Glutamatergic neuron (in vitro differentiated cells): ENCODE measurements around the gene DAPK1. TPM values are rescaled to one million over a fixed set of nuclear protein-coding genes. Genes with fewer than 3 reads are reported as not detected.
A peak's percentile ranks its signal among the peaks of the same experiment; 100 is the strongest.

Source experiments
- DNase-seq: peaks from one replicate; pipeline ENCODE4 v3.0.0; 2022
- H3K27ac Mint-ChIP-seq: one replicate; pipeline ENCODE4 v1.8.0; 2020; ENCODE audit warnings: mild to moderate bottlenecking, mixed read lengths, inconsistent platforms; ENCODE audit not compliant: unreplicated experiment
- H3K27me3 Mint-ChIP-seq: one replicate; pipeline ENCODE4 v1.8.0; 2020; ENCODE audit warnings: mild to moderate bottlenecking, moderate library complexity, mixed read lengths, inconsistent platforms; ENCODE audit not compliant: unreplicated experiment
- H3K36me3 Mint-ChIP-seq: one replicate; pipeline ENCODE4 v1.8.0; 2020; ENCODE audit warnings: mild to moderate bottlenecking, mixed read lengths, inconsistent platforms; ENCODE audit not compliant: unreplicated experiment
- H3K4me1 Mint-ChIP-seq: one replicate; pipeline ENCODE4 v1.8.0; 2020; ENCODE audit warnings: mild to moderate bottlenecking, low read depth, mixed read lengths, inconsistent platforms; ENCODE audit not compliant: unreplicated experiment
- H3K4me3 Mint-ChIP-seq: one replicate; pipeline ENCODE4 v1.8.0; 2020; ENCODE audit warnings: mild to moderate bottlenecking, mixed read lengths, inconsistent platforms; ENCODE audit not compliant: unreplicated experiment
- H3K9me3 Mint-ChIP-seq: one replicate; pipeline ENCODE4 v1.8.0; 2020; ENCODE audit warnings: mild to moderate bottlenecking, moderate library complexity, mixed read lengths, inconsistent platforms; ENCODE audit not compliant: unreplicated experiment
- CTCF ChIP-seq: fragments of 200-600 bp; sonication (generic); IDR thresholded peaks from one replicate; pipeline ENCODE4 v1.5.0; 2021; ENCODE audit not compliant: partially characterized antibody, unreplicated experiment
- total RNA-seq: library from RNA; stranded (reverse); fragmentation: NEBNext Ultra II Directional; extraction: Animal tissue kit (Norgen Biotek cat#: 25700); gene quantifications from one replicate; pipeline ENCODE4 v1.2.1, GENCODE V29; 2021; ENCODE audit not compliant: unreplicated experiment

The DAPK1 gene
- total RNA-seq, 1 donor from 2014 or later = 384 TPM

GRCh38 chr9:87619346-87619745, 121.7 kb downstream of the DAPK1 start:
- Mint-ChIP-seq H3K4me3 (peak overlapping the region; percentile 39), H3K36me3 (peaks cover 42% of the 10 kb centered on the region)

DNA sequence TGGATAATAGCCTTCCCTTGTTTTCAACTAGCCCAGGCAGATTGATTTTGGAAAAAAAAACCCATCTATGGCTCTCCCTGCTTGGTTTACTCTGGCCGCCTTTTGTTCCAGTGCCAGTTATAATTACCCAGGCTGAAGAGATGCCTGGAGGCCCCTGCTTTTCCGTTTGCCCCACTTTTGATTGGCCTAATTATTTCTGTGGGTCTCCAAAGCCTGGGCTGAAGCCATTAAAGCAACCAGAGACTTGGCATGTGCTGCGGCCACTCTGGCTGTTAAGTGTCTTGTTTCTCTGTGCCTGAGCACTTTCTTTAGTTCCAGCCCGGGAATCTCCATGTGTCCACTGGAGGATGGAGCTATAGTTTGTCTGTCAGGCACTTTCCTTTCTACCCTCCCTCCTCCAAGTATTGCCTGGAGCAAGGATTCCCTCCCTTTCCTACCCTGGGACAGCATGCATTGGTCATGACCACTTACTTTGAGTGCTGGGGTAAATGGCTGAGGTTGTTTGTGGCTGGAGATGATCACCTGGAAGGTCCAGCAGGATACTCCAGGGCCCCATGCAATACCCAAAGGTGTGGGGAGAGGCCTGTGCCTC, 123.2 kb downstream of the DAPK1 start:
- no peak for DNase-seq
- Mint-ChIP-seq H3K9me3 (peaks cover 29% of the 10 kb centered on the region), H3K36me3 (peaks cover 42% of the 10 kb centered on the region), H3K4me3 (peak overlapping the region; percentile 36), H3K27me3 (peaks cover 22% of the 10 kb centered on the region), H3K4me1 (peaks cover 45% of the 10 kb centered on the region), H3K27ac (peak overlapping the region; percentile 39)
- TF ChIP-seq CTCF = no peak

More at GRCh38 chr9:87619346-87619745, 121.7 kb downstream of the DAPK1 start:
- Mint-ChIP-seq H3K9me3 (peaks cover 29% of the 10 kb centered on the region), H3K27ac (peak overlapping the region; percentile 14), H3K4me1 (peaks cover 41% of the 10 kb centered on the region), H3K27me3 (peaks cover 20% of the 10 kb centered on the region)
- no peak for TF ChIP-seq CTCF
- DNase-seq = no peak

DNA sequence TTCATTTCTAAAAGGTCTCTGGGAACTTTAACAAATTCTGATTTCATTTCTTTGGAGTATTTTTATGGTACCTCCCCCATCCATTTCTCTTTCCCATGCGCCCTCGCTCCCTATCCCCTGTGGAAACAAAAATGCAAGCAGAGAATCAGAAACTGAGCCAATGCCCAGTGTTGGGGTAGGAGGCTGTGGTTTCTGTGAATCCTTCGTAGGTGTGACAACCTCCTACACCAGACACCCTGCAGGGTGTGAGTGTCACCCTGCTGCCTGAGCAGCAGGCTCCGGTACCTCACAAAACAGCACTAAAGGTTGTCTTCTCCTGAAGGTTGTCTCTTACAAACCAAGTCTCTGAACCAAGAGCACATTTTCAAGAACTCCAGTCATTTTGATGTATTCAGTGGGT, 124.4 kb downstream of the DAPK1 start:
- no peak for TF ChIP-seq CTCF
- peaks cover 45% of the 10 kb centered on the region for H3K4me1 Mint-ChIP-seq
- peaks cover 19% of the 10 kb centered on the region for H3K27me3 Mint-ChIP-seq
- peak overlapping the region; percentile 24 for H3K27ac Mint-ChIP-seq
- peaks cover 33% of the 10 kb centered on the region for H3K36me3 Mint-ChIP-seq
- H3K4me3 Mint-ChIP-seq = peak overlapping the region; percentile 26
- no peak for DNase-seq
- peaks cover 25% of the 10 kb centered on the region for H3K9me3 Mint-ChIP-seq

GRCh38 chr9:87622923-87623322, 125.3 kb downstream of the DAPK1 start:
- peaks cover 45% of the 10 kb centered on the region for H3K4me1 Mint-ChIP-seq
- TF ChIP-seq CTCF = no peak
- peaks cover 25% of the 10 kb centered on the region for H3K36me3 Mint-ChIP-seq
- no peak for DNase-seq
- peaks cover 14% of the 10 kb centered on the region for H3K27me3 Mint-ChIP-seq
- H3K4me3 Mint-ChIP-seq = peak overlapping the region; percentile 34
- H3K9me3 Mint-ChIP-seq = peaks cover 23% of the 10 kb centered on the region
- peak overlapping the region; percentile 62 for H3K27ac Mint-ChIP-seq

GRCh38 chr9:87628346-87628745, 130.7 kb downstream of the DAPK1 start:
- peaks cover 8% of the 10 kb centered on the region for H3K36me3 Mint-ChIP-seq
- H3K4me1 Mint-ChIP-seq = peaks cover 25% of the 10 kb centered on the region
- peaks cover 7% of the 10 kb centered on the region for H3K27me3 Mint-ChIP-seq
- no peak for TF ChIP-seq CTCF
- DNase-seq = no peak
- no peak overlapping the region for H3K4me3 Mint-ChIP-seq
- H3K9me3 Mint-ChIP-seq = peaks cover 9% of the 10 kb centered on the region
- no peak overlapping the region for H3K27ac Mint-ChIP-seq
